Parathyroid adenoma (tissue), 2 donors: ENCODE results near the gene FBXW8.

Experiments used
- H2AFZ ChIP-seq: fragments of 300-600 bp; sonication (generic); one replicate; pipeline ENCODE4 v1.7.0; 2017; ENCODE audit warnings: antibody characterized with exemption, mild to moderate bottlenecking
- H3K27ac ChIP-seq: fragments of 300-600 bp; sonication (generic); one replicate; pipeline ENCODE4 v1.7.0; 2017
- H3K27me3 ChIP-seq: fragments of 300-600 bp; sonication (generic); one replicate; pipeline ENCODE4 v1.7.0; 2017; ENCODE audit warnings: low read length; ENCODE audit not compliant: control insufficient read depth, insufficient read depth
- H3K36me3 ChIP-seq: fragments of 300-600 bp; sonication (generic); one replicate; pipeline ENCODE4 v1.7.0; 2017; ENCODE audit warnings: low read length; ENCODE audit not compliant: control insufficient read depth, insufficient read depth
- H3K4me1 ChIP-seq: fragments of 300-600 bp; sonication (generic); one replicate; pipeline ENCODE4 v1.7.0; 2017; ENCODE audit warnings: control low read depth
- H3K4me2 ChIP-seq: fragments of 300-600 bp; sonication (generic); one replicate; pipeline ENCODE4 v1.7.0; 2017; ENCODE audit warnings: low read length
- H3K4me3 ChIP-seq: fragments of 300-600 bp; sonication (generic); one replicate; pipeline ENCODE4 v1.7.0; 2017; ENCODE audit warnings: low read depth, low read length
- H3K79me2 ChIP-seq: fragments of 300-600 bp; sonication (generic); one replicate; pipeline ENCODE4 v1.7.0; 2017; ENCODE audit warnings: control low read depth
- H3K9ac ChIP-seq: fragments of 300-600 bp; sonication (generic); one replicate; pipeline ENCODE4 v1.7.0; 2017; ENCODE audit warnings: mild to moderate bottlenecking
- H3K9me3 ChIP-seq: fragments of 300-600 bp; sonication (generic); one replicate; pipeline ENCODE4 v1.7.0; 2017; ENCODE audit warnings: low read length; ENCODE audit not compliant: control insufficient read depth
- TF ChIP-seq, protein P1 (sequence below): fragments of 300-600 bp; sonication (generic); IDR thresholded peaks from one replicate; pipeline ENCODE4 v1.7.0; 2017; ENCODE audit warnings: antibody characterized with exemption, mild to moderate bottlenecking
- donor health status: primary hyperparathyroidism.

The FBXW8 gene

DNA sequence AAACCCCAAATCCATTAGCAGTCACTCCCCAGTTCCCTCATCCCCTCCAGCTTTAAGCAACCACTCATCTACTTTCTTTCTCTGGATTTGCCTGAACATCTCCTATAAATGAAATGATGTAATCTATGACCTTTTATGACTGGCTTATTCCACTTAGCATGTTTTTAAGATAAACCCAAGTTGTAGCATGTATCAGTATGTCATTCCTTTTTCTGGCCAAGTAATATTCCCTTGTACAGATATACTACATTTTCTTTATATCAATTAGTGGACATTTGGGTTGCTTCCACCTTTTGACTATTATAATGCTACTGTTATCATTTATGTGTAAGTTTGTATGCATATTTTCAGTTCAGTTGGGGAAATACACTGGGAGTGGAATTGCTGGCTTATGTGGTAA is 105.1 kb downstream of the FBXW8 start:
- no peaks in the 10 kb centered on the region for H3K36me3 ChIP-seq
- H3K4me1 ChIP-seq: no peaks in the 10 kb centered on the region
- H3K4me3 ChIP-seq: no peak overlapping the region
- TF ChIP-seq, protein P1, sequence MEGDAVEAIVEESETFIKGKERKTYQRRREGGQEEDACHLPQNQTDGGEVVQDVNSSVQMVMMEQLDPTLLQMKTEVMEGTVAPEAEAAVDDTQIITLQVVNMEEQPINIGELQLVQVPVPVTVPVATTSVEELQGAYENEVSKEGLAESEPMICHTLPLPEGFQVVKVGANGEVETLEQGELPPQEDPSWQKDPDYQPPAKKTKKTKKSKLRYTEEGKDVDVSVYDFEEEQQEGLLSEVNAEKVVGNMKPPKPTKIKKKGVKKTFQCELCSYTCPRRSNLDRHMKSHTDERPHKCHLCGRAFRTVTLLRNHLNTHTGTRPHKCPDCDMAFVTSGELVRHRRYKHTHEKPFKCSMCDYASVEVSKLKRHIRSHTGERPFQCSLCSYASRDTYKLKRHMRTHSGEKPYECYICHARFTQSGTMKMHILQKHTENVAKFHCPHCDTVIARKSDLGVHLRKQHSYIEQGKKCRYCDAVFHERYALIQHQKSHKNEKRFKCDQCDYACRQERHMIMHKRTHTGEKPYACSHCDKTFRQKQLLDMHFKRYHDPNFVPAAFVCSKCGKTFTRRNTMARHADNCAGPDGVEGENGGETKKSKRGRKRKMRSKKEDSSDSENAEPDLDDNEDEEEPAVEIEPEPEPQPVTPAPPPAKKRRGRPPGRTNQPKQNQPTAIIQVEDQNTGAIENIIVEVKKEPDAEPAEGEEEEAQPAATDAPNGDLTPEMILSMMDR: no peak
- no peak overlapping the region for H2AFZ ChIP-seq
- H3K79me2 ChIP-seq: no peaks in the 10 kb centered on the region
- no peak overlapping the region for H3K27ac ChIP-seq
- H3K4me2 ChIP-seq: no peak overlapping the region
- H3K27me3 ChIP-seq: no peaks in the 10 kb centered on the region
- no peak overlapping the region for H3K9ac ChIP-seq
- H3K9me3 ChIP-seq: no peaks in the 10 kb centered on the region

DNA sequence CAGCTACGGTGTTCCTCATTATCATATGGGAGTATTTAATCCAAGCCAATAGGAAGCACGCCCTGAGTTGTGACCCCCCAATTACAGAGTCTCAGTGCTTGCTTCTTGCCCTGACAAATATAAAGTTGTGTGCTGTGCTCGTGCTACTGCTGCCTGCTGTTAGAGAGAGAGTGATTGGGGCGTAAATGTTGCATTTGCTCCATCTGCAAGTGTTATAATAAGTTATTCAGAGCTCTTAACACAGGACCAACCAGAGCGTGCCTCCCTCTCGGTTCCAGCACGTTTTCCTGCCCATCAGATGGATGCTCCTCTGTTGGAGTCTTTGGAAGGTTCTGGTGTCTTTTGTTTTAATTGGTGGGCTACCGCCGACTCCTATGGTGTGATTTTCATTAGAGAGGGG is 107.1 kb downstream of the FBXW8 start:
- H3K36me3 ChIP-seq: no peaks in the 10 kb centered on the region

DNA sequence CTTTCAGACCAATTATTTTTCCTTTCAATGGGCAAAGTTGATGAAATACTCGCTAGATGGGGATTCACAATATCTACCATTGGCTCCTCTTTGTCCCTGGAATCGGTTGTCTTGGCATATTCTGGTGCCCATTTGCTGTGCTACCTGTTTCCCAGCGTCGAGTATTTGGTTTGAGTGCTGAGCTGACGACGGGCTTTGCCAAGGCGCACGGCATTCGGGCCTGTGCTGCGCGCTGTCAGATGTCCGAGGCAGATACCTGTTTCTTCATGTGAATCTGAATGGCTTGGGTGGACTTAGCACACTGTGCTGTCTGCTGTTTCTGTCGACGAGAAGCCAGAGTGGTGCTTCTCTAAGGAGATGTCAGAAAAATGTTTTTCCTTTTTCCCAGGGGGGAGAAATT is 107.5 kb downstream of the FBXW8 start:
- no peaks in the 10 kb centered on the region for H3K36me3 ChIP-seq
- no peak overlapping the region for H3K27ac ChIP-seq
- H3K4me2 ChIP-seq: no peak overlapping the region
- H3K9ac ChIP-seq: no peak overlapping the region
- H3K27me3 ChIP-seq: no peaks in the 10 kb centered on the region
- H3K79me2 ChIP-seq: no peaks in the 10 kb centered on the region
- no peak overlapping the region for H3K4me3 ChIP-seq
- TF ChIP-seq, protein P1: no peak
- H3K9me3 ChIP-seq: no peaks in the 10 kb centered on the region
- no peak overlapping the region for H2AFZ ChIP-seq
- H3K4me1 ChIP-seq: no peaks in the 10 kb centered on the region

More for the DNA sequence above, 107.1 kb downstream of the FBXW8 start:
- Histone ChIP-seq H3K9me3 (no peaks in the 10 kb centered on the region), H3K27ac (no peak overlapping the region), H3K27me3 (no peaks in the 10 kb centered on the region), H3K4me1 (no peaks in the 10 kb centered on the region), H3K4me3 (no peak overlapping the region), H2AFZ (no peak overlapping the region), H3K9ac (no peak overlapping the region), H3K4me2 (no peak overlapping the region), H3K79me2 (no peaks in the 10 kb centered on the region)
- TF ChIP-seq, protein P1: no peak

DNA sequence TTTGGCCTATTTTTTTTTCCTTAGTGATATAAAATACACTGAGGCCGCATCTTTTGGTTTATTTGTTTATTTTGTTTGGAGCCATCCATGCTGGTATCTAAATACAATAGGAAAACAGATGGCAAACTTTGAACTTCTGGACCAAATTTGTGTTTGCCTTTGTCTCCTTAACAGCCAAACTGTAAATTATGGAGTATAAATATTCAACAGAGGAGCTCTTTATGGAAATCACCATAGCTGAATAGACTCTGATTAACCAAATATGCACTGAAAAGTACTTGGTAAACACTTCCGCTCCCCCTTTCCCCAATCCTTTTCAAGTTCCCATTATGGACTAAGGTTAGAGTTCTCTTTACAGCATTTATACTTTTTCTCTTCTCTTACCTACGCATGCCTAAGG is 107.9 kb downstream of the FBXW8 start:
- no peaks in the 10 kb centered on the region for H3K27me3 ChIP-seq
- no peak overlapping the region for H2AFZ ChIP-seq
- no peak overlapping the region for H3K27ac ChIP-seq
- no peaks in the 10 kb centered on the region for H3K36me3 ChIP-seq
- no peaks in the 10 kb centered on the region for H3K9me3 ChIP-seq
- no peaks in the 10 kb centered on the region for H3K79me2 ChIP-seq
- H3K4me3 ChIP-seq: no peak overlapping the region
- H3K4me2 ChIP-seq: no peak overlapping the region
- TF ChIP-seq, protein P1: no peak
- no peak overlapping the region for H3K9ac ChIP-seq
- no peaks in the 10 kb centered on the region for H3K4me1 ChIP-seq

DNA sequence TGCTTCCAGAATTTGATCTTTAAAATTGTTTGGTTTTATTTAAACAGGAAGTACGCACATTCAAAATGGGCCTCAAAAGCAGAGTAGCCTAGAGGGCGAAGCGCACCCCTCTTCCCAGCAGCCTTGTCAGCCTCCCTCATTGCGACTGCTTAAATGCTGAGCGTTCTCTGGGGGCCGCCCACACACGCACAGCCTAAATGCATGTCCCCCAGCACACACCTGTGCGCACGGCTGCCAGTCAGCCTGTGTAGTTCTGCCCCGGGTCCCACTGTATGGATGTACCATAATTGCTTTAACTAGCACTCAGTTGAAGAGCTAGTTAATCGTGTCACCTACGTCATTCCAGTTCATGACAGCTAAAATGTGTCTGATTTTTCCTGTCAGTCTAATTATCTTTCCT is 109.1 kb downstream of the FBXW8 start:
- no peaks in the 10 kb centered on the region for H3K36me3 ChIP-seq
- no peak overlapping the region for H3K9ac ChIP-seq
- H3K4me1 ChIP-seq: no peaks in the 10 kb centered on the region
- H3K79me2 ChIP-seq: no peaks in the 10 kb centered on the region
- H3K4me3 ChIP-seq: no peak overlapping the region
- no peak overlapping the region for H2AFZ ChIP-seq
- no peak overlapping the region for H3K27ac ChIP-seq
- TF ChIP-seq, protein P1: no peak
- H3K4me2 ChIP-seq: no peak overlapping the region
- no peaks in the 10 kb centered on the region for H3K9me3 ChIP-seq
- no peaks in the 10 kb centered on the region for H3K27me3 ChIP-seq
